Activated T-cell treated with anti-CD3 and anti-CD28 coated beads for 48 hours (primary cell): ENCODE measurements around the gene AASS.

Source experiments
- DNase-seq: peaks from one replicate; pipeline ENCODE4 v3.0.0-alpha.2; 2020; ENCODE audit warnings: low read depth

The AASS gene

GRCh38 chr7:122118757-122119156 is 25.3 kb downstream of the AASS start:
- no peak for DNase-seq

GRCh38 chr7:122103064-122103463 is 41.0 kb downstream of the AASS start:
- no peak for DNase-seq

GRCh38 chr7:122100021-122100420 is 44.0 kb downstream of the AASS start:
- no peak for DNase-seq

- DNase-seq, result no peak
These were observed 48.4 kb downstream of the AASS start for GRCh38 chr7:122095642-122096041.

GRCh38 chr7:122094549-122094948 is 49.5 kb downstream of the AASS start:
- no peak for DNase-seq

GRCh38 chr7:122092964-122093797 is 50.9 kb downstream of the AASS start:
- DNase-seq, result peak; percentile 30

GRCh38 chr7:122082670-122083069 is 61.4 kb downstream of the AASS start:
- no peak for DNase-seq

- no peak for DNase-seq
These were observed 61.9 kb downstream of the AASS start for GRCh38 chr7:122082160-122082559.

- DNase-seq, result no peak
These were observed 70.4 kb downstream of the AASS start for GRCh38 chr7:122073635-122074034.

GRCh38 chr7:122072924-122073599 is 71.0 kb downstream of the AASS start:
- DNase-seq, result no peak

GRCh38 chr7:122072272-122072671 is 71.8 kb downstream of the AASS start:
- DNase-seq, result no peak

GRCh38 chr7:122070834-122071233 is 73.2 kb downstream of the AASS start:
- DNase-seq, result no peak

GRCh38 chr7:122070062-122070461 is 74.0 kb downstream of the AASS start:
- DNase-seq, result no peak

- DNase-seq, result no peak
These were observed 75.0 kb downstream of the AASS start for GRCh38 chr7:122068999-122069398.

GRCh38 chr7:122068046-122068445 is 76.0 kb downstream of the AASS start:
- DNase-seq, result no peak

- no peak for DNase-seq
These were observed 77.0 kb downstream of the AASS start for GRCh38 chr7:122067077-122067476.

GRCh38 chr7:122064971-122065370 is 79.1 kb downstream of the AASS start:
- DNase-seq, result no peak

GRCh38 chr7:122063146-122063545 is 80.9 kb downstream of the AASS start:
- no peak for DNase-seq

- no peak for DNase-seq
These were observed 84.5 kb downstream of the AASS start for GRCh38 chr7:122059542-122059941.

- DNase-seq, result no peak
These were observed 87.1 kb downstream of the AASS start for GRCh38 chr7:122056977-122057376.

- no peak for DNase-seq
These were observed 89.0 kb downstream of the AASS start for GRCh38 chr7:122055073-122055472.

GRCh38 chr7:122054393-122054792 is 89.7 kb downstream of the AASS start:
- DNase-seq, result no peak

- no peak for DNase-seq
These were observed 97.6 kb downstream of the AASS start for GRCh38 chr7:122046402-122046801.

GRCh38 chr7:122040147-122040546 is 103.9 kb downstream of the AASS start:
- DNase-seq, result no peak
